Measurements from ENCODE around the gene DNASE1L1. TPM values are rescaled to one million over a fixed set of nuclear protein-coding genes. Genes with fewer than 3 reads are reported as not detected.
A peak's percentile ranks its signal among the peaks of the same experiment; 100 is the strongest.

DNASE1L1 gene
- total RNA-seq, 2 donors from 2014 or later: 36.8 to 70.7 TPM

GRCh38 chrX:154383359-154384283 is 25.4 kb downstream of the DNASE1L1 start:
- intact Hi-C loops (cut with DNase I): no loop called here
- H3K27ac ChIP-seq: no peak overlapping the region
- DNase-seq (ENCODE audit: low spot score): no peak

GRCh38 chrX:154382483-154383069 is 26.5 kb downstream of the DNASE1L1 start:
- H3K36me3 ChIP-seq: no peaks in the 10 kb centered on the region
- no peak for TF ChIP-seq POLR2AphosphoS5 (IDR thresholded peaks at IDR 0.05)
- no peak for TF ChIP-seq CTCF (IDR thresholded peaks at IDR 0.05)
- TF ChIP-seq POLR2A (IDR thresholded peaks at IDR 0.05): no peak
- no peak for DNase-seq (ENCODE audit: low spot score)
- no peak overlapping the region for H3K4me3 ChIP-seq
- 71% methylated on average over 6 of the region's 11 CpGs for WGBS
- H3K27ac ChIP-seq: no peak overlapping the region
- intact Hi-C loops (cut with DNase I): no loop called here
- no peaks in the 10 kb centered on the region for H3K9me3 ChIP-seq
- H3K27me3 ChIP-seq (replicated peaks; ENCODE audit: insufficient read depth): no peaks in the 10 kb centered on the region
- H3K4me1 ChIP-seq (replicated peaks): no peaks in the 10 kb centered on the region

More at GRCh38 chrX:154383359-154384283, 25.4 kb downstream of the DNASE1L1 start:
- TF ChIP-seq POLR2AphosphoS5 (IDR thresholded peaks at IDR 0.05): no peak
- no peak for TF ChIP-seq POLR2A (IDR thresholded peaks at IDR 0.05)
- TF ChIP-seq CTCF (IDR thresholded peaks at IDR 0.05): no peak
- H3K4me1 ChIP-seq (replicated peaks): no peaks in the 10 kb centered on the region
- H3K9me3 ChIP-seq: no peaks in the 10 kb centered on the region
- no peaks in the 10 kb centered on the region for H3K36me3 ChIP-seq
- no peak overlapping the region for H3K4me3 ChIP-seq
- no peaks in the 10 kb centered on the region for H3K27me3 ChIP-seq (replicated peaks; ENCODE audit: insufficient read depth)
- WGBS: 55% methylated on average over 11 of the region's 14 CpGs

- TF ChIP-seq POLR2AphosphoS5 (IDR thresholded peaks at IDR 0.05) (no peak), POLR2A (IDR thresholded peaks at IDR 0.05) (no peak), CTCF (IDR thresholded peaks at IDR 0.05) (no peak)
These were observed 27.8 kb downstream of the DNASE1L1 start for GRCh38 chrX:154381271-154381670.

GRCh38 chrX:154380787-154381186 is 28.3 kb downstream of the DNASE1L1 start:
- H3K4me1 ChIP-seq (replicated peaks): no peaks in the 10 kb centered on the region
- no peak for TF ChIP-seq POLR2A (IDR thresholded peaks at IDR 0.05)
- no peak overlapping the region for H3K4me3 ChIP-seq

More at GRCh38 chrX:154381271-154381670, 27.8 kb downstream of the DNASE1L1 start:
- H3K36me3 ChIP-seq: no peaks in the 10 kb centered on the region
- no peak overlapping the region for H3K4me3 ChIP-seq
- no peaks in the 10 kb centered on the region for H3K27me3 ChIP-seq (replicated peaks; ENCODE audit: insufficient read depth)
- no peak for DNase-seq (ENCODE audit: low spot score)
- 46% methylated on average over 6 of the region's 6 CpGs for WGBS
- intact Hi-C loops (cut with DNase I): no loop called here
- H3K4me1 ChIP-seq (replicated peaks): no peaks in the 10 kb centered on the region
- H3K9me3 ChIP-seq: no peaks in the 10 kb centered on the region
- no peak overlapping the region for H3K27ac ChIP-seq

GRCh38 chrX:154380153-154380552 is 28.9 kb downstream of the DNASE1L1 start:
- H3K4me1 ChIP-seq (replicated peaks): no peaks in the 10 kb centered on the region
- intact Hi-C loops (cut with DNase I): no loop called here
- H3K9me3 ChIP-seq: no peaks in the 10 kb centered on the region
- peak overlapping the region; percentile 95 to 97 for H3K27ac ChIP-seq
- DNase-seq (ENCODE audit: low spot score): no peak
- no peaks in the 10 kb centered on the region for H3K27me3 ChIP-seq (replicated peaks; ENCODE audit: insufficient read depth)
- no peaks in the 10 kb centered on the region for H3K36me3 ChIP-seq
- no CpG with 5 or more reads among the region's 13 CpGs for WGBS
- TF ChIP-seq POLR2AphosphoS5 (IDR thresholded peaks at IDR 0.05) (no peak), CTCF (IDR thresholded peaks at IDR 0.05) (no peak), POLR2A (IDR thresholded peaks at IDR 0.05) (no peak)
- H3K4me3 ChIP-seq: peak overlapping the region; percentile 67 to 73

More at GRCh38 chrX:154380787-154381186, 28.3 kb downstream of the DNASE1L1 start:
- 65% methylated on average over 7 of the region's 14 CpGs for WGBS
- no peaks in the 10 kb centered on the region for H3K36me3 ChIP-seq
- intact Hi-C loops (cut with DNase I): no loop called here
- no peaks in the 10 kb centered on the region for H3K27me3 ChIP-seq (replicated peaks; ENCODE audit: insufficient read depth)
- no peaks in the 10 kb centered on the region for H3K9me3 ChIP-seq
- H3K27ac ChIP-seq: peak overlapping the region; percentile 95 to 97
- DNase-seq (ENCODE audit: low spot score): no peak

All from prostate gland (tissue), 2 donors.